HepG2 (cell line): ENCODE data around the gene SLC8A2. TPM values are rescaled to one million over a fixed set of nuclear protein-coding genes. Genes with fewer than 3 reads are reported as not detected.

Experiments
- DR1 ChIP-seq: sonication (generic); formaldehyde crosslinking; IDR thresholded peaks from 2 replicates; pipeline ENCODE4 v1.8.0; 2021; ENCODE audit warnings: mild to moderate bottlenecking, missing genetic modification reagents, inconsistent platforms
- ELF4 ChIP-seq: sonication (generic); formaldehyde crosslinking; IDR thresholded peaks from 2 replicates; pipeline ENCODE4 v1.5.0; 2020; ENCODE audit warnings: missing genetic modification reagents, mild to moderate bottlenecking, moderate library complexity, borderline replicate concordance
- HMG20A ChIP-seq: IDR thresholded peaks from 2 replicates; pipeline ENCODE4 v1.6.1; 2016; ENCODE audit warnings: borderline replicate concordance
- KIAA2018 ChIP-seq: sonication (generic); formaldehyde crosslinking; IDR thresholded peaks from 2 replicates; pipeline ENCODE4 v1.5.0; 2020; ENCODE audit warnings: mild to moderate bottlenecking, missing genetic modification reagents, borderline replicate concordance
- MBD4 ChIP-seq: IDR thresholded peaks from 2 replicates; pipeline ENCODE4 v1.6.1; 2012; ENCODE audit warnings: low read length, inconsistent platforms, borderline replicate concordance
- MTA1 ChIP-seq: sonication (generic); formaldehyde crosslinking; IDR thresholded peaks from 2 replicates; pipeline ENCODE4 v1.4.0; 2020; ENCODE audit warnings: missing genetic modification reagents, mild to moderate bottlenecking, borderline replicate concordance
- NFIB ChIP-seq: sonication (generic); formaldehyde crosslinking; IDR thresholded peaks from 2 replicates; pipeline ENCODE4 v1.9.0; 2021; ENCODE audit warnings: missing genetic modification reagents, mild to moderate bottlenecking, borderline replicate concordance
- SP1 ChIP-seq, 2 experiments: fragments of 450-650 bp in 1 of 2; sonication (generic) in 1 of 2; formaldehyde crosslinking in 1 of 2; IDR thresholded peaks; 2 replicates each; pipeline versions ENCODE4 v1.4.0 to v1.6.1; 2016 to 2020; ENCODE audit warnings: missing genetic modification reagents in 1 of 2
- TARDBP ChIP-seq: sonication (generic); formaldehyde crosslinking; IDR thresholded peaks from 2 replicates; pipeline ENCODE4 v1.8.0; 2022; ENCODE audit warnings: mild to moderate bottlenecking, missing genetic modification reagents
- TP53 ChIP-seq: sonication (generic); formaldehyde crosslinking; conservative IDR thresholded peaks from 2 replicates; pipeline ENCODE4 v1.4.0; 2020; ENCODE audit warnings: missing genetic modification reagents
- TRAFD1 ChIP-seq: sonication (generic); formaldehyde crosslinking; IDR thresholded peaks from 2 replicates; pipeline ENCODE4 v1.5.1; 2020; ENCODE audit warnings: missing genetic modification reagents, mild to moderate bottlenecking, borderline replicate concordance
- ZC3H13 ChIP-seq: sonication (generic); formaldehyde crosslinking; IDR thresholded peaks from 2 replicates; pipeline ENCODE4 v1.8.1; 2023; ENCODE audit warnings: mild to moderate bottlenecking, missing genetic modification reagents, moderate library complexity
- ZNF207 ChIP-seq: fragments of 450-650 bp; IDR thresholded peaks from 2 replicates; pipeline ENCODE4 v1.6.1; 2016; ENCODE audit warnings: antibody characterized with exemption, borderline replicate concordance
- ZNF263 ChIP-seq: sonication (generic); formaldehyde crosslinking; IDR thresholded peaks from 2 replicates; pipeline ENCODE4 v1.4.0; 2020; ENCODE audit warnings: missing genetic modification reagents
- ZNF33A ChIP-seq: sonication (generic); formaldehyde crosslinking; IDR thresholded peaks from 2 replicates; pipeline ENCODE4 v1.5.1; 2020; ENCODE audit warnings: missing genetic modification reagents, mild to moderate bottlenecking, moderate library complexity, borderline replicate concordance
- ZNF343 ChIP-seq: sonication (generic); formaldehyde crosslinking; IDR thresholded peaks from 2 replicates; pipeline ENCODE4 v1.4.0; 2020; ENCODE audit warnings: mild to moderate bottlenecking, missing genetic modification reagents
- ZNF530 ChIP-seq: sonication (generic); formaldehyde crosslinking; IDR thresholded peaks from 2 replicates; pipeline ENCODE4 v1.5.0; 2020; ENCODE audit warnings: low read depth, mild to moderate bottlenecking, missing genetic modification reagents
- ZNF562 ChIP-seq: sonication (generic); formaldehyde crosslinking; IDR thresholded peaks from 2 replicates; pipeline ENCODE4 v1.8.0; 2022; ENCODE audit warnings: missing genetic modification reagents, borderline replicate concordance
- ZNF652 ChIP-seq: IDR thresholded peaks from 2 replicates; pipeline ENCODE4 v1.6.1; 2016; ENCODE audit warnings: low read depth, borderline replicate concordance
- polyA plus RNA-seq, 8 experiments: library from polyadenylated mRNA; depleted of rRNA in 3 of 8; stranded (reverse) in 7 of 8; unstranded in 1 of 8; fragments of >200 nt; fragmentation: Illumina TruSeq in 4 of 8; extraction: Trizol in 4 of 8; gene quantifications; 2 replicates each; pipeline versions ENCODE4 v1.2.1 to v1.2.3, GENCODE V29; 2011 to 2016; ENCODE audit warnings: low read depth in 4 of 8, missing spikeins in 1 of 8, mixed read lengths in 1 of 8; ENCODE audit not compliant: insufficient read depth in 1 of 8
- total RNA-seq, 5 experiments: library from RNA; depleted of rRNA; stranded (reverse); fragments of >200 nt; fragmentation: Illumina TruSeq; extraction: Trizol; gene quantifications; 2 replicates each; pipeline ENCODE4 v1.2.3, GENCODE V29; 2016; ENCODE audit warnings: low read depth in 1 of 5

The SLC8A2 gene
- total and polyA plus RNA-seq, 2 of the 13 experiments (the other 11 are each of a cell fraction or from before 2014, with no cell fraction given) = 0.02 TPM; not detected in 1

- TF ChIP-seq ZC3H13 (CRISPR knock-in tag) (0 out of 2 replicates have a peak, but pooled peaks have one; percentile 34), ZNF343 (CRISPR knock-in tag) (peak; percentile 23; the same call in 1 of the 2 replicates), ZNF263 (CRISPR knock-in tag) (peak; percentile 51; the same call in 1 of the 2 replicates), ZNF33A (CRISPR knock-in tag) (peak; percentile 90; the same call in 1 of the 2 replicates), ZNF652 (CRISPR knock-in tag) (no peak), TP53 (peak; percentile 50; the same call in 1 of the 2 replicates), TRAFD1 (CRISPR knock-in tag) (no peak; the same call in 1 of the 2 replicates), NFIB (CRISPR knock-in tag) (no peak), ZNF562 (no peak), ZNF530 (CRISPR knock-in tag) (no peak), SP1 (IDR thresholded peaks at IDR 0.05) (no peak), SP1 (CRISPR knock-in tag; IDR thresholded peaks at IDR 0.05) (peak; percentile 59; the same call in 1 of the 2 replicates), ELF4 (no peak), TARDBP (CRISPR knock-in tag) (no peak; the same call in 1 of the 2 replicates), DR1 (CRISPR knock-in tag) (0 out of 2 replicates have a peak, but pooled peaks have one; percentile 43), MTA1 (CRISPR knock-in tag) (no peak), ZNF207 (no peak), HMG20A (CRISPR knock-in tag) (no peak), KIAA2018 (CRISPR knock-in tag) (no peak), MBD4 (no peak)
Measured at GRCh38 chr19:47483800-47484690, 12.4 kb upstream of the SLC8A2 start, which contains the start of gene KPTN (continued).
